Dermis microvascular lymphatic vessel endothelial cell (primary cell): ENCODE data around the gene SLTM. TPM values are rescaled to one million over a fixed set of nuclear protein-coding genes. Genes with fewer than 3 reads are reported as not detected.
"Not testable (repeated sequence)": the region's sequence is repeated elsewhere in the genome, so short reads cannot be mapped to it uniquely, and the experiment has no call there.

ENCODE experiments used
- DNase-seq, 2 donors: peaks; one replicate each; pipeline versions ENCODE4 v3.0.0 to v3.0.0-alpha.2; 2010; ENCODE audit warnings: low read depth in 2 of 2
- total RNA-seq: library from RNA; depleted of rRNA; stranded (reverse); fragments of >200 nt; gene quantifications from 2 replicates; pipeline ENCODE4 v1.2.1, GENCODE V29; 2014

Gene SLTM
- total RNA-seq, 1 donor from 2014 or later = 37.5 TPM

DNA sequence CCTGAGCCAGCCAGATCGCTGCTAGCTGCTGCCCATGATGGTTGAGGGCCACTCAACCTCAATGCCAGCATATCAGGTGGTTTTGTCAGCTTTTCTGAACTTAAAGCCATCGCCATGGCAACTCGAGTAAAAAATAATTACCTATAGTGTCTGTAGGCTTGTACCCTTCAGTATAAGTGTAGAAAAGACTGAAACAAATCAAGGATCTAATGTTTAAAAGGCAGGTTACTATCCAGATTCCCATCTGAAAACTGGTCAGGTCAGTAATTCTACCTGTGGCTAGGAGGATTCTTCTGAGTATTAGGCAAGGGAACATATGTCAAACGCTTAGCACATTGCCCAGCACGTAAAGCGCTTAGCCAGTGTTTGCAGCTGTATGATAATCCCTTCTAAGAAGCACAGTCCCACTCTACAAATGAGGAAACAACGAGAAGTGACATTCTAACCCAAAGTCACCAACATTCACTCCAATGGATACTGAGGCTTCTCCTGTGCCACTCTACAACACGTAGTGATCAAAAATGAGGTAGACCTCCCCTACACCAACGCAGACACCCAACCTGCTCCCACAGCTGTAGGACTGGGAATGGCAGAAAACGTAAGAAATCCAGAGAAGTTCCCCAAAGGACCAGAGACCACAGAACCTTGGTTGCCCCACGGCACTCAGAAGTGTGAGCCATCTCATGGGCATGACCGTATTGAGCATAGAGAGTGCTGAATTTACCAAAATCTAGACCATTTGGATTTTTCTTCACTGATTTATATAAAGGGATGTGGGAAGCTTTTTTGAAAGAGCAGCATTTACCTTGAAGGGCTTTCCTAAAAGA lies 55.3 kb downstream of the SLTM start:
- DNase-seq = no peak

- no peak for DNase-seq
Observed at GRCh38 chr15:58876306-58877106, 57.0 kb downstream of the SLTM start.

DNA sequence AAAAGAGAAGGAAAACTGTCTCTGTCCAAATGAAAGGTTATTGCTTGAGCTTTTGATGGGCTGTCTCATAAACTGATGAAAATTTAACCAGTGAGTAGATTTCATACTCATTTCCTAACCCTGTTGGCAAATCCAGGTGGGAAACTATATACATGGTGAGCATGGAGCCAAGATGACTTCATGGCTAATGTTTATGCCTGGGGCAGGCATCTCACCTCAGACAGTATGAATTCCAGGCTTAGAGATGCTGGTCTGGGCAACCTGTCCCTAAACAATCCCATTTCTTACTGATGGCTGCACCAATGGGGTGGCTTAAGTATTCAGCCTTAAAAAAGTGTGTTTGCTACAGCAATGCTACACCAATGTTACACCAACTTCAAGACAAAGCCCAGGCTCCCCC lies 58.1 kb downstream of the SLTM start:
- DNase-seq = no peak

DNA sequence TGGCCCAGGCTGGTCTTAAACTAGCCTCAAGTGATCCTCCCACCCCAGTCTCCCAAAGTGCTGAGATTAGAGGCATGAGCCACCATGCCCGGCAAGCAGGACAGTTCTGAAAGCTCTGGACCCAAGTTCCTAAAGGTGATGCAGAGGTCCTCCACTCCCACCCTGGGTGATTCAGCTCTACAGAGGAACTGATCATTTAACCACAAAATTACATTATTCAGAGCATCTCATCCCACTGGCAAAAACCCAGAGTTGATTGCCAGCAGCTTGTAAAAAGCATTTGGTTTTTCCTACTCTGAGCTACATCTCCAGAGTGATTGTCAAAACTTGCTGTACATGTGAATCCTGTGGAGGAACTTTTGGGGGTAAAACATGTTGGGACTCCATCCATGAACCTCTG lies 60.2 kb downstream of the SLTM start:
- DNase-seq = no peak

DNA sequence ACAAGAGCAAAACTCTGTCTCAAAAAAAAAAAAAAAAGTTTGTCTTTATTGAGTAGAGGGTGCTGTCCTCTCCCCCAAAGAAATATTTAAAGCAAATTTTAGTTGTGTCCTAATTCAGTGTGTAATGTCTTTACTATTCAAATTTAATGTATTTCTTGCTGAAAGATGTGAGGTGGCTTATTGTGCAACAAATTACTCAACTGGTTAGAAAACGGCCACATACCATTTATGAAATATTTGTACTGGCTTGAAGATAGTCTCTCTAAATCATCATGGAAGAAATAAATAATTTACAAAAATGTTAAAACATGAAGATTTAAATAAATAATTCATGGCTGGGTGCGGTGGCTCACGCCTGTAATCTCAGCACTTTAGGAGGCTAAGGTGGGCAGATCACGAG lies 63.0 kb downstream of the SLTM start:
- DNase-seq = no peak

GRCh38 chr15:58867926-58868325 lies 65.6 kb downstream of the SLTM start:
- DNase-seq = no peak

- no peak for DNase-seq
Observed at GRCh38 chr15:58865425-58865880, 68.0 kb downstream of the SLTM start.

- peak in 1 of 2 donors; percentile 11 for DNase-seq
Observed at GRCh38 chr15:58864602-58865424, 68.7 kb downstream of the SLTM start.

- no peak for DNase-seq
Observed at GRCh38 chr15:58862326-58862725, 71.2 kb downstream of the SLTM start.

GRCh38 chr15:58856621-58857020 lies 76.9 kb downstream of the SLTM start:
- not testable (repeated sequence) for DNase-seq

GRCh38 chr15:58856086-58856485 lies 77.4 kb downstream of the SLTM start:
- no peak for DNase-seq

GRCh38 chr15:58854593-58854992 lies 78.9 kb downstream of the SLTM start:
- no peak for DNase-seq

- DNase-seq = no peak
Observed at GRCh38 chr15:58852347-58852746, 81.1 kb downstream of the SLTM start.

GRCh38 chr15:58851205-58851604 lies 82.3 kb downstream of the SLTM start:
- not testable (repeated sequence) for DNase-seq

GRCh38 chr15:58842713-58843396 lies 90.6 kb downstream of the SLTM start:
- DNase-seq = no peak

GRCh38 chr15:58840048-58840447 lies 93.4 kb downstream of the SLTM start:
- DNase-seq = peak; percentile 76 to 80

DNA sequence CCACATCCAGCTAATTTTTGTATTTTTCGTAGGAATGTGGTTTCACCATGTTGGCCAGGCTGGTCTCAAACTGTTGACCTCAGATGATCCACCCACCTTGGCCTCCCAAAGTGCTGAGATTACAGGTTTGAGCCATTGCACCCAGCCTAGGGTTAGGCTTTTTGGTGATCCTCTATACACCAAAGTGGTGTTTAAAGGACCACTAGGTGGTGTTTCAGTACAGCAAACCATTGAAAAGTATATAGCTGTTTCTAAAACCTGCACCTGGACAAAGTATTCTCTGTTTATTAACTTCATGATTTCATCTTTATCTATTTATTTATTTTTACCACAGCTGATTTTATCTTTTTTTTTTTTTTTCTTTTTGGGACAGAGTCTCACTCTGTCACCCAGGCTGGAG lies 94.0 kb downstream of the SLTM start:
- DNase-seq = peak in 1 of 2 donors; percentile 7

GRCh38 chr15:58833681-58834426 lies 99.6 kb downstream of the SLTM start:
- DNase-seq = not testable (repeated sequence)

DNA sequence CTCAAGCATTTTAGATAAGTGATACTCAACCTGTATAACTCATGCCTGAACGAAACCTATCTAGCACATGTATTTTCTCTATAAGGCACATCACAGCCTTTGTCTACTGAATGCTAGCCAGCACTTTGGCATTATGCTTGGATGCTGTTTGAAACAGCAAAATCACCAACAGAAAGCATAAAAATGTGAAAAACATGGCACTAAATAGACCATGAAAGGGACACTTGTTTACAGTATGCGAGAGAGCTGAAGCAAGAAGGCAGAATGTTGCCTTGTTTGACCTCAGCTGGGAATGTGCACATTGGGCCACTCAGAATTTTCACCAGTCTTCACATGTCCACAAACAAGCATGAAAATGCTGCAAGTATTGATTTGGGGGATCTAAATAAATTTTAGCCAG lies 102.9 kb downstream of the SLTM start:
- no peak for DNase-seq
